ENCODE data around the gene CAMK2N1.
"Not testable (repeated sequence)": the region's sequence is repeated elsewhere in the genome, so short reads cannot be mapped to it uniquely, and the experiment has no call there.

CAMK2N1 gene

DNA sequence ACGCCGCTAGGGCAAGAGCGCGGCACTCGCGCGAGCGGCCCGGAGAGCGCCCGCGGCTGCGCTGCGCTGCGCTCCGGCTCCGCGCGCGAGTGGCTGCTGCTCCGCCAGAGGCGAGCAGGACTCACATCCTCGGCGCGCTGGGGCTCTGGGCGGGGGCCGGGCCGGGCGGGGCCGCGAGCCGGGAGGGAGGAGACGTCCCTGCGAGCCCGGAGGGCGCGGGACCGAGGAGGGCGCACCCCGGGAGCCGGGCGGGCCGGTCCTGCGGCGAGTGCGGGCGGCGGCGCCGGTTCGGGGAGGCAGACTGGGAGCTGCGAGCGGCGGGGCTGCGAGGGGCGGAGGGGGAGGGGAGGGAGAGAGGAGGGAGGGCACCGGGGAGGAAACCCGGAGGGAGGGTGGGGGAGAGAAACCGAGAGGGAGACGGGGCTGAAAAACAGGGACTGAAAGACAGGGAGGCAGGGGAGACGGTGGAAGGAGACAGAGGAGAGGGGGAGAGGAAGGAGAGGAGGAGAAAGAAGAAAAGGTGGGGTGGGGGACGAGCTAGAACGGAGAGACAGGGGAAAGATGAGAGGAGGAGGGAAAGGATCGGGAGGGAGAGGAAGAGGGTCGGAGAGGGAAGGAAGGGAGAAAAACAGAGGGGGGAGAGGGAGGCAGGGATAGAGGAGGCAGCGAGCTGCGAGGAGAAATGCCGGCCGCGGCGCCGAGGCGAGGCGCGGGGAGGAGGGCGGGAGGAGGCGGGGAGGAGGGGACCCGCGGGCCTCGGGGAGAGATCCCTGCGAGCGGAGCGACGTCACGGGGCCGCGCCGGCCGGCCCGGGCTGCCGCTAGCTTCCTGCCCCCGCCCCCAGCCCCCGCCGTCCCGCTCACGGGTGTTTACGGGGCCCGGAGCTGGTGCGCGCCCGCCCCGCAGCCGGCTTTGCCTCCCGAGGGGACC lies at the start of gene CAMK2N1:
CAMK2N1 (minus strand) TSS at position 684 of the 930 bp plus-strand sequence. CDS start 831 bp downstream, outside the sequence.
- Histone ChIP-seq H3K4me1 (ENCODE audit: control insufficient read depth, insufficient read depth, low read length) (peaks cover 26% of the 10 kb centered on the region), H3K4me3 (ENCODE audit: low read depth, low read length) (peak within 1 kb of the TSS; percentile 77), H3K9ac (ENCODE audit: low read depth, low read length) (no peak within 1 kb of the TSS), H3K27ac (ENCODE audit: low read depth, low read length) (peak within 1 kb of the TSS; percentile 70), H3K27me3 (ENCODE audit: control insufficient read depth, insufficient read depth, low read length) (peaks cover 83% of the 10 kb centered on the region), H3K9me3 (ENCODE audit: control insufficient read depth, insufficient read depth, low read length) (no peaks in the 10 kb centered on the region), H3K36me3 (ENCODE audit: control insufficient read depth, insufficient read depth, low read length) (no peaks in the 10 kb centered on the region)

DNA sequence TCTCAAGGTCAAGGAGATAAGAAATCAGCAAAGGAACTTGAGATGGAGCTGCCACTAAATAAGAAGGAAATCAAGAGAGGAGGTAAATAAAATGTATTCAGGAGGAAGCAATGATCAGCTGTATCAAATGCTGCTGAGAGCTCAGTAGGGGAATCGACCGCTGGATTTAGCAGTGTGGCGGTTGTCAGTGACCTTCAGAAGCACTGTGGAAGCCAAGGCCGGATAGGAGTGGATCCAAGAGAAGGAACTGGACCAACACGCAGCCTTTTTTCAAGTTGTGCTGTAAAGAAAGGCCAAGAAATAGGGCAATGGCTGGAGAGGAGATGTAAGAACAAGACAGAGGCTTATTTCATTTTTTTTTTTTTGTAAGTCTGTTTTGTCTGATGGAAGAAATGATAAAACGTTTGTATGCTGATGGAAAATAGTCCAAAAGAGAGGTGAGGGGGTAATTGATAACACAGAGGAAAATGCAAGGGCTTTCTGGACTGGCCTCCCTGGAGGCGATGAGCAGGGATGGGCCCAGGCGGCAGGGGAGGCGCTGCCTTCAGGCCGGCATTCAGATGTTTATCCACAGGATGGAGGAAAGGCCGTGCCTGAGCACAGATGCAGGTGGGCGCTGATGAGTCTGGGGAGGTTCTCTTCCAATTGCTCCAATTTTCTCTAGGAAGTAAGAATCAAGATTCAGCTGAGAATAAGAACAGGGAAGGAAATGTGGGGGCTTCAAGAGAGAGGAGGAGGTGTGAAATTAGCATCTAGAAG lies 48.8 kb upstream of the CAMK2N1 start:
- H3K9me3 ChIP-seq (ENCODE audit: control insufficient read depth, insufficient read depth, low read length): no peaks in the 10 kb centered on the region
- H3K27ac ChIP-seq (ENCODE audit: low read depth, low read length): no peak overlapping the region
- H3K9ac ChIP-seq (ENCODE audit: low read depth, low read length): no peak overlapping the region
- H3K36me3 ChIP-seq (ENCODE audit: control insufficient read depth, insufficient read depth, low read length): no peaks in the 10 kb centered on the region
- H3K4me1 ChIP-seq (ENCODE audit: control insufficient read depth, insufficient read depth, low read length): no peaks in the 10 kb centered on the region
- H3K4me3 ChIP-seq (ENCODE audit: low read depth, low read length): no peak overlapping the region
- H3K27me3 ChIP-seq (ENCODE audit: control insufficient read depth, insufficient read depth, low read length): peaks cover 2% of the 10 kb centered on the region

GRCh38 chr1:20533635-20534034 lies 47.6 kb upstream of the CAMK2N1 start:
- no peaks in the 10 kb centered on the region for H3K36me3 ChIP-seq (ENCODE audit: control insufficient read depth, insufficient read depth, low read length)
- no peak overlapping the region for H3K27ac ChIP-seq (ENCODE audit: low read depth, low read length)
- no peaks in the 10 kb centered on the region; the same call in none of the 2 replicates for H3K27me3 ChIP-seq (ENCODE audit: control insufficient read depth, insufficient read depth, low read length)
- H3K4me1 ChIP-seq (ENCODE audit: control insufficient read depth, insufficient read depth, low read length): no peaks in the 10 kb centered on the region
- no peak overlapping the region for H3K9ac ChIP-seq (ENCODE audit: low read depth, low read length)
- H3K9me3 ChIP-seq (ENCODE audit: control insufficient read depth, insufficient read depth, low read length): no peaks in the 10 kb centered on the region
- no peak overlapping the region for H3K4me3 ChIP-seq (ENCODE audit: low read depth, low read length)

- H3K27ac ChIP-seq (ENCODE audit: low read depth, low read length): no peak overlapping the region
- H3K27me3 ChIP-seq (ENCODE audit: control insufficient read depth, insufficient read depth, low read length): no peaks in the 10 kb centered on the region; the same call in none of the 2 replicates
These were observed 44.9 kb upstream of the CAMK2N1 start for GRCh38 chr1:20530901-20531300.

DNA sequence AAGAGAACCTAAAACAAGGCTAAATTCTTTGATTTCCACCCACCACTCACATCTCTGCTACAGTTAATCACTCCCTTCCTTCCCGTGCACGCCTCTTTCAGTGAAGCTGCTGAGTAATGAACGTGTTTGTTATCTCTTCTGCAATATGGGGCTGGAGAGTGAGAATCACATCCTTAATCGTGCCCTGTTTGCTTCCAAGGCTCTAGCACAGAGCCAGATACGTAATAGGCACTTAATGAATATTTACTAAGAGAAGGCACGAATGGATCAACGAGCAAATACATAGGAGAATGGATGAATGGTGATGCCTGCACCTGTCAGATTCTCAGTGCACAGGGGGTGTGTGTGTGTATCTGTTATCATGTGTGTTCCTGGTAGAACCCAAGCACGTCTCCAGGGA lies 44.3 kb upstream of the CAMK2N1 start:
- H3K4me1 ChIP-seq (ENCODE audit: control insufficient read depth, insufficient read depth, low read length): no peaks in the 10 kb centered on the region
- H3K9me3 ChIP-seq (ENCODE audit: control insufficient read depth, insufficient read depth, low read length): no peaks in the 10 kb centered on the region
- no peaks in the 10 kb centered on the region; the same call in none of the 2 replicates for H3K27me3 ChIP-seq (ENCODE audit: control insufficient read depth, insufficient read depth, low read length)
- H3K27ac ChIP-seq (ENCODE audit: low read depth, low read length): no peak overlapping the region
- H3K36me3 ChIP-seq (ENCODE audit: control insufficient read depth, insufficient read depth, low read length): no peaks in the 10 kb centered on the region
- H3K4me3 ChIP-seq (ENCODE audit: low read depth, low read length): no peak overlapping the region
- H3K9ac ChIP-seq (ENCODE audit: low read depth, low read length): no peak overlapping the region

More at GRCh38 chr1:20530901-20531300, 44.9 kb upstream of the CAMK2N1 start:
- Histone ChIP-seq H3K4me1 (ENCODE audit: control insufficient read depth, insufficient read depth, low read length) (no peaks in the 10 kb centered on the region), H3K36me3 (ENCODE audit: control insufficient read depth, insufficient read depth, low read length) (no peaks in the 10 kb centered on the region), H3K9me3 (ENCODE audit: control insufficient read depth, insufficient read depth, low read length) (no peaks in the 10 kb centered on the region), H3K9ac (ENCODE audit: low read depth, low read length) (no peak overlapping the region), H3K4me3 (ENCODE audit: low read depth, low read length) (no peak overlapping the region)

GRCh38 chr1:20528221-20528620 lies 42.2 kb upstream of the CAMK2N1 start:
- no peaks in the 10 kb centered on the region for H3K9me3 ChIP-seq (ENCODE audit: control insufficient read depth, insufficient read depth, low read length)
- no peak overlapping the region for H3K27ac ChIP-seq (ENCODE audit: low read depth, low read length)
- no peaks in the 10 kb centered on the region for H3K4me1 ChIP-seq (ENCODE audit: control insufficient read depth, insufficient read depth, low read length)
- H3K9ac ChIP-seq (ENCODE audit: low read depth, low read length): no peak overlapping the region
- no peak overlapping the region for H3K4me3 ChIP-seq (ENCODE audit: low read depth, low read length)
- H3K36me3 ChIP-seq (ENCODE audit: control insufficient read depth, insufficient read depth, low read length): no peaks in the 10 kb centered on the region
- no peaks in the 10 kb centered on the region; the same call in 1 of the 2 replicates for H3K27me3 ChIP-seq (ENCODE audit: control insufficient read depth, insufficient read depth, low read length)

DNA sequence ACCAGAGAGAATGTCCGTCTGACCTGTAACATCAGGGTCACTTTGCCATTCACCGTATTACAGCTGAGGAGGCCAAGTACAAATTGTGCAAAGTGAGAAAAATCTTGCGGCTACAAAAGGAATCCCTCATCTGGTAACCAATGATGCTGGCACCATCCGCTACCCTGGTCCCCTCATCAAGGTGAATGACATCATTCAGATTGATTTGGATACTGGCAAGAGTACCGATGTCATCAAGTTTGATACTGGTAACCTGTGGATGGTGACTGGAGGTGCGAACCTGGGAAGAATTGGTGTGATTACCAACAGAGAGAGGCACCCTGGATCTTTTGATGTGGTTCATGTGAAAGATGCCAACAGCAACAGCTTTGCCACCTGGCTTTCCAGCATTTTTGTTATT lies 40.3 kb upstream of the CAMK2N1 start:
- Histone ChIP-seq H3K36me3 (ENCODE audit: control insufficient read depth, insufficient read depth, low read length) (no peaks in the 10 kb centered on the region), H3K4me3 (ENCODE audit: low read depth, low read length) (no peak overlapping the region), H3K9ac (ENCODE audit: low read depth, low read length) (no peak overlapping the region), H3K9me3 (ENCODE audit: control insufficient read depth, insufficient read depth, low read length) (no peaks in the 10 kb centered on the region), H3K27me3 (ENCODE audit: control insufficient read depth, insufficient read depth, low read length) (no peaks in the 10 kb centered on the region; the same call in 1 of the 2 replicates), H3K27ac (ENCODE audit: low read depth, low read length) (no peak overlapping the region), H3K4me1 (ENCODE audit: control insufficient read depth, insufficient read depth, low read length) (no peaks in the 10 kb centered on the region)

DNA sequence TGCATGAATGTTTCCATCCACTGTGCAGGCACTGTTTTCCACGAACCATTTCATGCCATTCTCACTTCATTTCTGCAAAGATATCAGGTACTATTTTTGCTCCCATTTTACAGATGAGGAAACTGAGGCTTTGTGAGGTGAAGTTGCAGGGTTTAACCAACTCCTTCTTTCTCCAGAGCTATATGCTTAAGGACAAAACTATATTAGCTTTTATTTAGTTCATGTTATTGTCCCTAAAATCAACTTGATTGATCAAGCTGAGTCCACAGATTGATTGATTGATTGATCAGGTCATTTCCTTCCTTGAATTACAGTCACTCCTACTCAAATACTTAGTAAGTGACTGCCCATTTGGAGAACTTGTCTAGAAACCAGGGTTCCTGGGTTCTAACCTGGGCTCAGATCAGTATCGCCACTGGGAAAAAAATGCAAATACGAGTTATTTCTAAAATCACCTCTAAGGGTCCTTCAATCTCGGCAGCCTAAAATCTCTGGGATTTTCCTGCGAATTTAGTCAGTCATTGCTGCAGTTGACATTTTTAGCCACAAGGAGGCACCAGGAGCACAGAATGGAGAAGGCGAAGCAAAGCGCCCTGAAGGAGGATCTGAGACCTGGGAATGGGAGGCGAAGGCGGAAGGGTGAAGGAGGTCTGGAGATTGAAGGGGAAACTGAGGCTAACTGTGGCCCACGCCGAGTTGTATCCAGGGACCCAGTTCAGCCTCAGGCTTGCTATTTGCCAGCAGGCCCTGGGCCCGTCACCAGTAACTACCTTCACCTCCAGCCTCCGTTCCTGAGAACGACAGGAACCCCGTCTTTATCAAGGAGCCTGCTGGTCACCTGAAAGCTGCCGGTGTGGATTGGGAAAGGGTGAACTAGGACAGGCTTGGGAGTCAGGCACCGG lies 36.2 kb upstream of the CAMK2N1 start:
- Histone ChIP-seq H3K9ac (ENCODE audit: low read depth, low read length) (no peak overlapping the region), H3K4me3 (ENCODE audit: low read depth, low read length) (peak overlapping the region; percentile 7; the same call in 1 of the 2 replicates), H3K27me3 (ENCODE audit: control insufficient read depth, insufficient read depth, low read length) (no peaks in the 10 kb centered on the region)

GRCh38 chr1:20519609-20520262 lies 33.7 kb upstream of the CAMK2N1 start:
- H3K9me3 ChIP-seq (ENCODE audit: control insufficient read depth, insufficient read depth, low read length); H3K36me3 ChIP-seq (ENCODE audit: control insufficient read depth, insufficient read depth, low read length); H3K27ac ChIP-seq (ENCODE audit: low read depth, low read length); H3K4me1 ChIP-seq (ENCODE audit: control insufficient read depth, insufficient read depth, low read length); H3K27me3 ChIP-seq (ENCODE audit: control insufficient read depth, insufficient read depth, low read length); H3K4me3 ChIP-seq (ENCODE audit: low read depth, low read length); H3K9ac ChIP-seq (ENCODE audit: low read depth, low read length): not testable (repeated sequence)

More for the DNA sequence above, 36.2 kb upstream of the CAMK2N1 start:
- Histone ChIP-seq H3K27ac (ENCODE audit: low read depth, low read length) (no peak overlapping the region), H3K4me1 (ENCODE audit: control insufficient read depth, insufficient read depth, low read length) (no peaks in the 10 kb centered on the region), H3K36me3 (ENCODE audit: control insufficient read depth, insufficient read depth, low read length) (no peaks in the 10 kb centered on the region), H3K9me3 (ENCODE audit: control insufficient read depth, insufficient read depth, low read length) (no peaks in the 10 kb centered on the region)

All from HUES48 (cell line).